K562 (cell line): ENCODE results near the gene OPA1. TPM values are rescaled to one million over a fixed set of nuclear protein-coding genes. Genes with fewer than 3 reads are reported as not detected.

Source experiments
- CEBPG ChIP-seq, 3 experiments: fragments of 200-800 bp in 1 of 3; sonication (Bioruptor generic) in 1 of 3; sonication (generic) in 1 of 3; formaldehyde crosslinking in 1 of 3; IDR thresholded peaks in 2 of 3; conservative IDR thresholded peaks in 1 of 3; 2 replicates each; pipeline versions ENCODE4 v1.6.1 to v1.8.0; 2016 to 2022; ENCODE audit warnings: missing compliant biosample characterization in 2 of 3, missing genetic modification characterization in 2 of 3, mild to moderate bottlenecking in 1 of 3, missing genetic modification reagents in 1 of 3
- FOSL1 ChIP-seq: fragments of 200-800 bp; sonication (Bioruptor generic); conservative IDR thresholded peaks from 2 replicates; pipeline ENCODE4 v1.6.1; 2016; ENCODE audit warnings: missing genetic modification characterization, missing compliant biosample characterization
- HDAC1 ChIP-seq, 2 experiments: fragments of 450-650 bp; IDR thresholded peaks; 2 replicates each; pipeline ENCODE4 v1.6.1; 2016 to 2017; ENCODE audit warnings: inconsistent platforms in 1 of 2, mild to moderate bottlenecking in 1 of 2, moderate library complexity in 1 of 2
- JUND ChIP-seq, 2 experiments: IDR thresholded peaks; 2 replicates in 1 of 2; 3 replicates in 1 of 2; pipeline ENCODE4 v1.6.1; 2011; ENCODE audit warnings: borderline replicate concordance in 2 of 2, low read depth in 2 of 2, low read length in 2 of 2, improper control_type of control experiment in 1 of 2, missing biosample characterization in 1 of 2, missing genetic modification characterization in 1 of 2, missing genetic modification reagents in 1 of 2
- KDM1A ChIP-seq, 2 experiments: fragments of 450-650 bp; IDR thresholded peaks; 2 replicates each; pipeline ENCODE4 v1.6.1; 2016; ENCODE audit warnings: mild to moderate bottlenecking in 2 of 2
- RNF2 ChIP-seq: sonication (generic); IDR thresholded peaks from 2 replicates; pipeline ENCODE4 v1.6.1; 2016
- SMARCA4 ChIP-seq: fragments of 450-650 bp; IDR thresholded peaks from 2 replicates; pipeline ENCODE4 v1.6.1; 2016
- TEAD4 ChIP-seq, 2 experiments: sonication (generic) in 1 of 2; formaldehyde crosslinking in 1 of 2; IDR thresholded peaks; 2 replicates each; pipeline versions ENCODE4 v1.6.1 to v1.8.0; 2012 to 2022; ENCODE audit warnings: borderline replicate concordance in 1 of 2, inconsistent platforms in 1 of 2, low read length in 1 of 2, mild to moderate bottlenecking in 1 of 2, missing genetic modification reagents in 1 of 2
- UBTF ChIP-seq, 2 experiments: IDR thresholded peaks; 2 replicates each; pipeline ENCODE4 v1.6.1; 2012; ENCODE audit warnings: improper control_type of control experiment in 2 of 2, low read depth in 2 of 2, low read length in 2 of 2, borderline replicate concordance in 1 of 2
- YY1 ChIP-seq, 3 experiments: IDR thresholded peaks; 2 replicates each; pipeline ENCODE4 v1.6.1; 2011; ENCODE audit warnings: low read length in 2 of 3, mild to moderate bottlenecking in 2 of 3, moderate library complexity in 2 of 3, borderline replicate concordance in 1 of 3, control low read depth in 1 of 3, low read depth in 1 of 3; ENCODE audit not compliant: insufficient read depth in 3 of 3, insufficient replicate concordance in 2 of 3, control insufficient read depth in 1 of 3, insufficient read length in 1 of 3; ENCODE audit errors: extremely low read depth in 1 of 3
- ZNF766 ChIP-seq: fragments of 200-800 bp; sonication (Bioruptor generic); conservative IDR thresholded peaks from 2 replicates; pipeline ENCODE4 v1.6.1; 2016; ENCODE audit warnings: missing genetic modification characterization, missing compliant biosample characterization
- polyA plus RNA-seq, 8 experiments: library from polyadenylated mRNA; depleted of rRNA in 4 of 8; stranded (reverse) in 5 of 8; unstranded in 3 of 8; fragments of >200 nt; fragmentation: Nextera tagmentation in 2 of 8; fragmentation: Illumina TruSeq in 1 of 8; extraction: Ambion mirVana in 2 of 8; extraction: Trizol in 1 of 8; gene quantifications; 2 replicates each; pipeline versions ENCODE4 v1.2.1 to v1.2.3, GENCODE V29; 2011 to 2014; ENCODE audit warnings: inconsistent platforms in 1 of 8, missing spikeins in 1 of 8
- total RNA-seq, 7 experiments: library from RNA; depleted of rRNA in 6 of 7; stranded (reverse); fragments of >200 nt in 6 of 7; fragmentation: Illumina TruSeq in 2 of 7; extraction: Trizol in 2 of 7; gene quantifications; 2 replicates each; pipeline versions ENCODE4 v1.2.1 to v1.2.3, GENCODE V29; 2011 to 2021; ENCODE audit warnings: low replicate concordance in 1 of 7

Gene OPA1
- total and polyA plus RNA-seq, 9 of the 15 experiments (the other 6 are each of a cell fraction or from before 2014, with no cell fraction given), result 19.7 to 127 (median 94.7) TPM

GRCh38 chr3:193598202-193598601 lies 5.2 kb downstream of the OPA1 start (continued):
- TF ChIP-seq ZNF766 (CRISPR knock-in tag) (peak; percentile 62; the same call in 1 of the 2 replicates), UBTF (IDR thresholded peaks at IDR 0.05; ENCODE audit: borderline replicate concordance in 1 of 2, low read depth in 2 of 2, low read length in 2 of 2) (no peak), YY1 (IDR thresholded peaks at IDR 0.05; ENCODE audit: borderline replicate concordance in 1 of 3, control insufficient read depth in 1 of 3, extremely low read depth in 1 of 3, insufficient read depth in 3 of 3, insufficient read length in 1 of 3, insufficient replicate concordance in 2 of 3, low read depth in 1 of 3, low read length in 2 of 3) (no peak), RNF2 (0 out of 2 replicates have a peak, but pooled peaks have one; percentile 18), HDAC1 (IDR thresholded peaks at IDR 0.05) (peak in 1 of 2 experiments; percentile 87; a peak in 2 of 4 replicates), TEAD4 (IDR thresholded peaks at IDR 0.05; ENCODE audit: low read length) (peak; percentile 40; the same call in 1 of the 2 replicates), TEAD4 (CRISPR knock-in tag; IDR thresholded peaks at IDR 0.05; ENCODE audit: borderline replicate concordance) (no peak), CEBPG (CRISPR knock-in tag; IDR thresholded peaks at IDR 0.05) (no peak), CEBPG (tag; conservative IDR thresholded peaks at IDR 0.05 in 1 of 2, IDR thresholded peaks at IDR 0.05 in 1 of 2) (no peak), FOSL1 (0 out of 2 replicates have a peak, but pooled peaks have one; percentile 15), SMARCA4 (no peak), JUND (IDR thresholded peaks at IDR 0.05; ENCODE audit: borderline replicate concordance, low read depth, low read length) (peak; percentile 10; the same call in 1 of the 2 replicates), JUND (tag; IDR thresholded peaks at IDR 0.05; ENCODE audit: borderline replicate concordance, low read depth, low read length) (no peak; the same call in 2 of the 3 replicates), KDM1A (IDR thresholded peaks at IDR 0.05) (peak; percentile 93 to 94)
